Kidney tubule cell (primary cell): ENCODE measurements around the gene PAQR4.

ENCODE experiments used
- DNase-seq: peaks from one replicate; pipeline ENCODE4 v3.0.0-alpha.2; 2018; ENCODE audit warnings: low spot score

PAQR4 gene

GRCh38 chr16:2980227-2981176 is 11.4 kb downstream of the PAQR4 start, which contains the start of gene PKMYT1:
Gene PKMYT1, minus strand, starts transcription at chr16:2980446. Its CDS starts 789 bp downstream, at chr16:2979657.
- DNase-seq, result peak; percentile 90

- DNase-seq, result no peak
Observed at GRCh38 chr16:2981177-2981898, 12.2 kb downstream of the PAQR4 start.

GRCh38 chr16:2981899-2982250 is 12.7 kb downstream of the PAQR4 start:
- no peak for DNase-seq

- no peak for DNase-seq
Observed at GRCh38 chr16:2982402-2982801, 13.3 kb downstream of the PAQR4 start.

GRCh38 chr16:2983706-2984136 is 14.6 kb downstream of the PAQR4 start:
- DNase-seq, result peak; percentile 89

GRCh38 chr16:2985462-2985861 is 16.3 kb downstream of the PAQR4 start:
- DNase-seq, result no peak

GRCh38 chr16:2985893-2986355 is 16.8 kb downstream of the PAQR4 start:
- no peak for DNase-seq

GRCh38 chr16:2986623-2987188 is 17.6 kb downstream of the PAQR4 start:
- DNase-seq, result no peak

GRCh38 chr16:2987286-2987685 is 18.1 kb downstream of the PAQR4 start:
- DNase-seq, result no peak

- DNase-seq, result no peak
Observed at GRCh38 chr16:2987833-2988232, 18.7 kb downstream of the PAQR4 start.

- DNase-seq, result no peak
Observed at GRCh38 chr16:2988590-2989099, 19.5 kb downstream of the PAQR4 start.

- DNase-seq, result no peak
Observed at GRCh38 chr16:2990891-2991290, 21.7 kb downstream of the PAQR4 start.

- DNase-seq, result no peak
Observed at GRCh38 chr16:2991566-2992261, 22.6 kb downstream of the PAQR4 start.

GRCh38 chr16:2992383-2993081 is 23.4 kb downstream of the PAQR4 start:
- no peak for DNase-seq

GRCh38 chr16:2996298-2996697 is 27.1 kb downstream of the PAQR4 start:
- DNase-seq, result no peak

- no peak for DNase-seq
Observed at GRCh38 chr16:2999929-3000328, 30.8 kb downstream of the PAQR4 start.

GRCh38 chr16:3000540-3000939 is 31.4 kb downstream of the PAQR4 start:
- no peak for DNase-seq

- DNase-seq, result no peak
Observed at GRCh38 chr16:3001316-3001715, 32.2 kb downstream of the PAQR4 start.

- peak; percentile 99 for DNase-seq
Observed at GRCh38 chr16:3003582-3004270, 34.6 kb downstream of the PAQR4 start.

GRCh38 chr16:3004319-3004718 is 35.2 kb downstream of the PAQR4 start:
- DNase-seq, result peak; percentile 35
